GM12878 (cell line): ENCODE results near the gene MFAP1. TPM values are rescaled to one million over a fixed set of nuclear protein-coding genes. Genes with fewer than 3 reads are reported as not detected.

Experiments used
- ATAC-seq: fragments of 200-7000 bp; cut with Tn5 transposase; 3 replicates; pipeline ENCODE4 v1.9.1; 2020; ENCODE audit warnings: mild to moderate bottlenecking, moderate library complexity
- BruUV-seq: library from RNA; stranded (reverse); fragments of 400-500 nt; replicated peaks from 2 replicates; lab custom pipeline; 2021; lab: Mats Ljungman, UMichigan
- CTCF ChIA-PET: fragments of 300-600 bp; sonication (Branson Sonifier 250); formaldehyde crosslinking; extraction: SDS; loops from one replicate; lab custom pipeline; 2021; ENCODE audit warnings: inconsistent platforms; lab: Yijun Ruan, JAX
- POLR2A ChIA-PET: fragments of 350-600 bp; formaldehyde crosslinking; extraction: SDS; loops from one replicate; lab custom pipeline; 2021; ENCODE audit warnings: inconsistent platforms; lab: Charles Lee
- RAD21 ChIA-PET: fragments of 300-600 bp; sonication (Branson Sonifier 250); formaldehyde crosslinking; loops from one replicate; lab custom pipeline; 2023; ENCODE audit warnings: antibody characterized with exemption; ENCODE audit not compliant: unreplicated experiment; lab: Charles Lee
- SMC1A ChIA-PET: fragments of 300-600 bp; sonication (Branson Sonifier 250); formaldehyde crosslinking; loops from one replicate; lab custom pipeline; 2023; ENCODE audit not compliant: unreplicated experiment, uncharacterized antibody; lab: Charles Lee
- DNase-seq: peaks from one replicate; pipeline ENCODE4 v3.0.0-alpha.2; 2011; ENCODE audit warnings: low read depth, low spot score
- FAIRE-seq: peaks from 3 replicates; lab custom pipeline; 2011; peaks lifted over from hg19 to GRCh38; lab: Jason Lieb, UNC
- H2AFZ ChIP-seq: 2 replicates; pipeline ENCODE4 v1.6.0; 2011; ENCODE audit warnings: low read depth, low read length, control low read depth; ENCODE audit not compliant: control insufficient read depth
- H3K27ac ChIP-seq: 2 replicates; pipeline ENCODE4 v1.5.1; 2011; ENCODE audit warnings: control low read depth; ENCODE audit not compliant: control insufficient read depth, insufficient read depth
- H3K27me3 ChIP-seq, 2 experiments: replicated peaks in 1 of 2; 2 replicates each; pipeline versions ENCODE4 v1.6.0 to v1.6.1; 2011; ENCODE audit warnings: low read length in 1 of 2; ENCODE audit not compliant: control insufficient read depth in 2 of 2, insufficient read depth in 2 of 2
- H3K36me3 ChIP-seq, 2 experiments: 2 replicates each; pipeline ENCODE4 v1.5.1; 2011; ENCODE audit warnings: low read length in 1 of 2; ENCODE audit not compliant: control insufficient read depth in 2 of 2, insufficient read depth in 2 of 2
- H3K4me1 ChIP-seq: 2 replicates; pipeline ENCODE4 v1.6.1; 2011; ENCODE audit warnings: mild to moderate bottlenecking, low read length, moderate library complexity, mixed read lengths; ENCODE audit not compliant: control insufficient read depth, insufficient read depth
- H3K4me2 ChIP-seq: 2 replicates; pipeline ENCODE4 v1.6.0; 2011; ENCODE audit warnings: control low read depth; ENCODE audit not compliant: control insufficient read depth, insufficient read depth
- H3K4me3 ChIP-seq: fragments of 200-600 bp; sonication (generic); 2 replicates; pipeline ENCODE4 v1.5.1; 2016
- H3K79me2 ChIP-seq: 2 replicates; pipeline ENCODE4 v1.6.0; 2011; ENCODE audit warnings: low read length; ENCODE audit not compliant: control insufficient read depth, insufficient read depth
- H3K9ac ChIP-seq: 2 replicates; pipeline ENCODE4 v1.8.0; 2011; ENCODE audit warnings: low read length, control low read depth, mixed read lengths; ENCODE audit not compliant: control insufficient read depth, insufficient read depth
- H3K9me3 ChIP-seq: replicated peaks from 3 replicates; pipeline ENCODE4 v1.5.1; 2011; ENCODE audit warnings: mild to moderate bottlenecking, low read length; ENCODE audit not compliant: control insufficient read depth, insufficient read depth
- H4K20me1 ChIP-seq: 2 replicates; pipeline ENCODE4 v1.6.0; 2011; ENCODE audit not compliant: control insufficient read depth, insufficient read depth
- BACH1 ChIP-seq: fragments of 450-650 bp; IDR thresholded peaks from 2 replicates; pipeline ENCODE4 v1.6.1; 2017; ENCODE audit warnings: mild to moderate bottlenecking, borderline replicate concordance
- BCL3 ChIP-seq: IDR thresholded peaks from 2 replicates; pipeline ENCODE4 v1.6.1; 2011; ENCODE audit warnings: borderline replicate concordance, low read depth, mild to moderate bottlenecking, moderate library complexity, low read length; ENCODE audit not compliant: insufficient read depth, poor library complexity, severe bottlenecking
- CREB1 ChIP-seq: IDR thresholded peaks from 2 replicates; pipeline ENCODE4 v1.6.1; 2012; ENCODE audit warnings: low read depth, mild to moderate bottlenecking, inconsistent platforms
- CREM ChIP-seq: IDR thresholded peaks from 2 replicates; pipeline ENCODE4 v1.6.1; 2014; ENCODE audit warnings: antibody characterized with exemption, low read depth
- CTCF ChIP-seq, 3 experiments: IDR thresholded peaks in 2 of 3; conservative IDR thresholded peaks in 1 of 3; 2 replicates each; pipeline ENCODE4 v1.5.1; 2011; ENCODE audit warnings: low read depth in 3 of 3, low read length in 3 of 3, mild to moderate bottlenecking in 3 of 3, control low read depth in 2 of 3, moderate library complexity in 2 of 3, inconsistent platforms in 1 of 3, mixed read lengths in 1 of 3; ENCODE audit not compliant: control insufficient read depth in 2 of 3, insufficient read depth in 1 of 3; ENCODE audit errors: extremely low read depth in 1 of 3
- IRF4 ChIP-seq: IDR thresholded peaks from 2 replicates; pipeline ENCODE4 v1.6.1; 2011; ENCODE audit warnings: low read depth, low read length
- LARP7 ChIP-seq: fragments of 450-650 bp; IDR thresholded peaks from 2 replicates; pipeline ENCODE4 v1.6.1; 2017; ENCODE audit warnings: mild to moderate bottlenecking
- PAX8 ChIP-seq: fragments of 450-650 bp; IDR thresholded peaks from 2 replicates; pipeline ENCODE4 v1.6.1; 2017; ENCODE audit warnings: mild to moderate bottlenecking, moderate library complexity
- RELA ChIP-seq: fragments of 450-650 bp; IDR thresholded peaks from 2 replicates; pipeline ENCODE4 v1.8.0; 2014; ENCODE audit warnings: borderline replicate concordance; ENCODE audit not compliant: partially characterized antibody
- SMAD1 ChIP-seq: fragments of 450-650 bp; IDR thresholded peaks from 2 replicates; pipeline ENCODE4 v1.6.1; 2018; ENCODE audit warnings: mild to moderate bottlenecking, low read depth; ENCODE audit not compliant: partially characterized antibody
- YY1 ChIP-seq: IDR thresholded peaks from 2 replicates; pipeline ENCODE4 v1.6.1; 2011; ENCODE audit warnings: low read depth, mild to moderate bottlenecking, low read length
- ZNF217 ChIP-seq: fragments of 450-650 bp; IDR thresholded peaks from 2 replicates; pipeline ENCODE4 v1.6.1; 2017; ENCODE audit warnings: antibody characterized with exemption, mild to moderate bottlenecking
- WGBS: methylation state at CpG from one replicate; pipeline ENCODE4 v1.1.6; 2016; ENCODE audit warnings: low lambda C conversion rate; ENCODE audit not compliant: insufficient replicate concordance, insufficient coverage; ENCODE audit errors: missing lambda C conversion rate; 5-methylcytosine and 5-hydroxymethylcytosine counted together
- in situ Hi-C: fragments of 300-500 bp; cut with MboI; formaldehyde crosslinking; loops from 9 replicates; pipeline ENCODE4 v1.14.3; 2018; ENCODE audit warnings: mixed read lengths
- intact Hi-C: fragments of 100-400 bp; cut with micrococcal nuclease; formaldehyde crosslinking; loops from one replicate; pipeline ENCODE4 v1.14.2; 2022; ENCODE audit not compliant: unreplicated experiment
- polyA plus RNA-seq, 11 experiments: library from polyadenylated mRNA; depleted of rRNA in 4 of 11; unstranded in 6 of 11; stranded (reverse) in 5 of 11; fragments of >200 nt; fragmentation: Nextera tagmentation in 4 of 11; fragmentation: Illumina TruSeq in 1 of 11; extraction: Ambion mirVana in 4 of 11; extraction: Trizol in 1 of 11; gene quantifications; 1 replicate in 1 of 11; 2 replicates in 10 of 11; pipeline versions ENCODE4 v1.2.1 to v1.2.3, GENCODE V29; 2011 to 2016; ENCODE audit warnings: inconsistent platforms in 2 of 11, missing spikeins in 2 of 11, low read depth in 1 of 11
- total RNA-seq, 4 experiments: library from RNA; depleted of rRNA in 3 of 4; stranded (reverse); fragments of >200 nt in 3 of 4; fragmentation: Illumina TruSeq in 1 of 4; extraction: Trizol in 1 of 4; gene quantifications; 2 replicates each; pipeline versions ENCODE4 v1.2.1 to v1.2.3, GENCODE V29; 2013 to 2021

MFAP1 gene
- total and polyA plus RNA-seq, 10 of the 15 experiments (the other 5 are each of a cell fraction or from before 2014, with no cell fraction given) = 24.5 to 67.3 (median 47.4) TPM

DNA sequence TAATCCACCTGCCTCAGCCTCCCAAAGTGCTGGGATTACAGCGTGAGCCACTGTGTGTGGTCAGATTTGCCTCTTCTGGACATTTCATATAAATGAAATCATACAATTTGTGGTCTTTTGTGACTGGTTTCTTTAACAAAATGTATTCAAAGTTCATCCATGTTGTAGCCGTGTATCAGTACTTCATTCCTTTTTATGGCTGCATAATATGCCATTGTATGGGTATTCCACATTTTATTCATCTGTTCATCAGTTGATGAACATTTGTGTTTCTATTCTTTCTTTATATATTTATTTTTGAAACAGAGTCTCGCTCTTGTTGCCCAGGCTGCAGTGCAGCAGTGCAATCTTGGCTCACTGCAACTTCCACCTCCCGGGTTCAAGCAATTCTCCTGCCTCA lies 28.1 kb upstream of the MFAP1 start:
- DNase-seq (no peak), ATAC-seq (no peak), FAIRE-seq (no peak)
- CTCF ChIA-PET = no interaction called here
- WGBS = 100% methylated on average over 4 of the region's 4 CpGs
- Histone ChIP-seq H3K27me3 (no peaks in the 10 kb centered on the region), H3K4me1 (no peaks in the 10 kb centered on the region), H3K4me2 (no peak overlapping the region), H3K36me3 (peaks cover 2 to 21% of the 10 kb centered on the region in 2 experiments), H3K9me3 (no peaks in the 10 kb centered on the region), H3K27ac (no peak overlapping the region), H3K9ac (no peak overlapping the region), H2AFZ (no peak overlapping the region), H3K79me2 (no peaks in the 10 kb centered on the region), H4K20me1 (no peaks in the 10 kb centered on the region), H3K4me3 (no peak overlapping the region)
- intact Hi-C loops (no loop called here), in situ Hi-C loops (no loop called here)
- SMC1A ChIA-PET = no interaction called here
- POLR2A ChIA-PET = no interaction called here
- RAD21 ChIA-PET = no interaction called here
- TF ChIP-seq IRF4 (no peak), RELA (no peak), PAX8 (no peak), LARP7 (no peak), BCL3 (no peak), CREB1 (no peak), SMAD1 (no peak), BACH1 (no peak), CTCF (IDR thresholded peaks at IDR 0.05 in 2 of 3, conservative IDR thresholded peaks at IDR 0.05 in 1 of 3; ENCODE audit: control insufficient read depth in 2 of 3, extremely low read depth in 1 of 3, insufficient read depth in 1 of 3, low read depth in 3 of 3, low read length in 3 of 3) (no peak), ZNF217 (no peak), CREM (no peak), YY1 (no peak)
- no TSS peak for BruUV-seq
